Mucosa of descending colon (tissue), 3 donors: ENCODE data around the gene IL33. TPM values are rescaled to one million over a fixed set of nuclear protein-coding genes. Genes with fewer than 3 reads are reported as not detected.

ENCODE experiments used
- ATAC-seq: fragments of 200-7000 bp; cut with Tn5 transposase; one replicate; pipeline ENCODE4 v1.9.1; 2020; ENCODE audit warnings: mild to moderate bottlenecking, moderate library complexity
- DNase-seq, 3 donors: peaks; one replicate each; pipeline ENCODE4 v3.0.0-alpha.2; 2020
- H3K36me3 ChIP-seq: fragments of 200-600 bp; one replicate; pipeline ENCODE4 v1.8.0; 2021; ENCODE audit warnings: low read depth, mild to moderate bottlenecking
- H3K4me1 ChIP-seq: fragments of 200-600 bp; one replicate; pipeline ENCODE4 v1.8.0; 2021; ENCODE audit warnings: low read depth, mild to moderate bottlenecking
- H3K4me3 ChIP-seq: fragments of 200-600 bp; one replicate; pipeline ENCODE4 v1.8.0; 2021; ENCODE audit warnings: mild to moderate bottlenecking
- H3K9me3 ChIP-seq: fragments of 200-600 bp; one replicate; pipeline ENCODE4 v1.8.0; 2021; ENCODE audit warnings: mild to moderate bottlenecking
- intact Hi-C, 2 donors: fragments of 100-400 bp; cut with DNase I in 1 of 2; cut with micrococcal nuclease in 1 of 2; formaldehyde crosslinking; loops; one replicate each; pipeline versions ENCODE4 v1.11.0 to v1.11.1; 2022; cut with DNase I, micrococcal nuclease
- total RNA-seq, 3 donors: library from RNA; stranded (reverse); fragmentation: NEBNext Ultra II Directional in 2 of 3; extraction: Animal tissue kit (Norgen Biotek cat#: 25700) in 2 of 3; gene quantifications; one replicate each; pipeline versions ENCODE4 v1.2.1 to v1.2.4, GENCODE V29; 2021 to 2023
- TF ChIP-seq, protein P1 (sequence below): fragments of 200-600 bp; IDR thresholded peaks from one replicate; pipeline ENCODE4 v1.8.0; 2022; ENCODE audit warnings: antibody characterized with exemption, mild to moderate bottlenecking
- donor health status: DM: no; HTN: no; CAD: no; lungs with moderate emphysema.
- donor health status: DM: no; HTN: no; CAD: no.
- donor health status: DM: no; HTN: yes; CAD: no.

IL33 gene
- total RNA-seq, 3 donors from 2014 or later, result 7.3 to 25.1 (median 16.2) TPM

DNA sequence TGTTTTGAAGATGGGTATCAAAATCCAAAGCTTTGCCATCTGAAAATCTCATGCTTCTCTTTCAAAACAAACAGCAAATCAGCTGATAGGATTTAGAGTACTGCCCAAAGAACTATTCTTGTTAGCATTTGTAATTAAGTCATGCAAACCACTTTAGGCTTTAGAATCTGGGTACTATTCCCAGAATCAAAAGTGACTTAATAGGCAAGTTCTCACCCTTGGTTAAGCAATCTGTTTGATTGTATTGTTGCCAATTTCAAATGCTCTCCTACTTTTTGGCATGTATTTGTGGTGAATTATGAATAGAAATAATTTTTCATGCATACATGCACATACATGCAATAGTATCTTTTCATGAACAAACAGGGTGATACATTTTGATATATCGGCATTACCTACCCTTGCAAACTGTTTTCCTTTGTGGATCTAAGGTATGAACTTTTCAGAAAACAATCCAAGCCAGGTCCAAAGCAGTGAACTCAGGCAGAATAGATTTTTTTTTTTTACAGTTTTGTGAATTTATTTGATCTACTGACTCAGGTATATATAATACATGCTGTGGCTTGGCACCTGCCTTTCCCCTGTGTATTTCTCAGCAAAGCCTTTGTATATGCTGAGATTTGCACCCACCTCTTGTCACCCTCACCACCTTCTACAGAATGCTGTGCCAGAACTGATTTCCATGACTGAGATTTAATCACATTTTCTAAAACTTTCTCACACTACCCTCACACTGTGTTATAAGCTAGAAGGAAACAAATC is 9.0 kb downstream of the IL33 start:
- no peak for DNase-seq
- Histone ChIP-seq H3K4me1 (peaks cover 2% of the 10 kb centered on the region), H3K36me3 (no peaks in the 10 kb centered on the region), H3K4me3 (no peak overlapping the region), H3K9me3 (no peaks in the 10 kb centered on the region)
- ATAC-seq, result no peak
- intact Hi-C loops, result no loop called here
- TF ChIP-seq, protein P1, sequence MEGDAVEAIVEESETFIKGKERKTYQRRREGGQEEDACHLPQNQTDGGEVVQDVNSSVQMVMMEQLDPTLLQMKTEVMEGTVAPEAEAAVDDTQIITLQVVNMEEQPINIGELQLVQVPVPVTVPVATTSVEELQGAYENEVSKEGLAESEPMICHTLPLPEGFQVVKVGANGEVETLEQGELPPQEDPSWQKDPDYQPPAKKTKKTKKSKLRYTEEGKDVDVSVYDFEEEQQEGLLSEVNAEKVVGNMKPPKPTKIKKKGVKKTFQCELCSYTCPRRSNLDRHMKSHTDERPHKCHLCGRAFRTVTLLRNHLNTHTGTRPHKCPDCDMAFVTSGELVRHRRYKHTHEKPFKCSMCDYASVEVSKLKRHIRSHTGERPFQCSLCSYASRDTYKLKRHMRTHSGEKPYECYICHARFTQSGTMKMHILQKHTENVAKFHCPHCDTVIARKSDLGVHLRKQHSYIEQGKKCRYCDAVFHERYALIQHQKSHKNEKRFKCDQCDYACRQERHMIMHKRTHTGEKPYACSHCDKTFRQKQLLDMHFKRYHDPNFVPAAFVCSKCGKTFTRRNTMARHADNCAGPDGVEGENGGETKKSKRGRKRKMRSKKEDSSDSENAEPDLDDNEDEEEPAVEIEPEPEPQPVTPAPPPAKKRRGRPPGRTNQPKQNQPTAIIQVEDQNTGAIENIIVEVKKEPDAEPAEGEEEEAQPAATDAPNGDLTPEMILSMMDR, result no peak

DNA sequence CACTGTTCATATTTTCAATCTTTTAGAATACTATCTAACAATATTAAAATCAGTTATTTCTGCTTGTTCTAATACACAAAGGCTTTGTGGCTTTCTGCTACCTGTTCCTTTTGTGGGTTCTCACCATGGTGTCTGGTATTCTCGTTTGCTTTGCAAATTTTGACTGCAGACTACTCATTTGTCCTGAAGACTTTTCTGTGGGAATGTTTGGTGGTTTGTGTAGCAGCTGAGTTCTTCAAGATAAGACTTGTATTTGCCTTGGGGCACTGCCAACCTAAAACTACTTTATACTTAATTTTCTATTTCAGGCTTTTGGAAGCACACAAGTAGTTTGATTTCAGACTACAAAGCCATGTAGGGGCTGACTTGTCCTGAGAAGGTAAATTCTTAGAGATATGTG is 11.1 kb downstream of the IL33 start:
- no peak for DNase-seq
- intact Hi-C loops, result no loop called here

DNA sequence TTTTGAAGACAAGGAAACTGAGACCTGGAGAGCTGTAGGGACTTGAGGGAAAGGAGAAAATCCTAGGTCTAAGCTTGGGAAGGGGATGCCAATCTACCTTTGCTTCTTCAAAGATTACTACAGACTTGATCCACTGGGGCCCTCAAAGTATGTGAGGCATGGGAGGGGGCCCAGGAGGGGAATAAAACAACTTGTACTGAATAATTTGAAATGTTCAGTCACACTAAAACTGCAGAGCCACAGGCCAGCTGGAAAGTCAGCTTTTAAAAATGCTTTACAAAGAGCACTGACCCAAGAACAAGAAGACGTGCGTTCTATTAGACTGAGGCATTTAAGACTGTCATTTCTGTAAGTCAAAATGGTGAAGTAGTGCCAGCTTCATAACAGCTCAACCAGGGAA is 13.6 kb downstream of the IL33 start:
- Histone ChIP-seq H3K36me3 (no peaks in the 10 kb centered on the region), H3K9me3 (no peaks in the 10 kb centered on the region), H3K4me1 (peaks cover 5% of the 10 kb centered on the region), H3K4me3 (no peak overlapping the region)
- no peak for DNase-seq
- TF ChIP-seq, protein P1, result no peak
- intact Hi-C loops, result no loop called here
- no peak for ATAC-seq

More for the DNA sequence above, 11.1 kb downstream of the IL33 start:
- H3K4me1 ChIP-seq, result peaks cover 5% of the 10 kb centered on the region
- TF ChIP-seq, protein P1, result no peak
- no peaks in the 10 kb centered on the region for H3K9me3 ChIP-seq
- no peak for ATAC-seq
- no peak overlapping the region for H3K4me3 ChIP-seq
- H3K36me3 ChIP-seq, result no peaks in the 10 kb centered on the region

DNA sequence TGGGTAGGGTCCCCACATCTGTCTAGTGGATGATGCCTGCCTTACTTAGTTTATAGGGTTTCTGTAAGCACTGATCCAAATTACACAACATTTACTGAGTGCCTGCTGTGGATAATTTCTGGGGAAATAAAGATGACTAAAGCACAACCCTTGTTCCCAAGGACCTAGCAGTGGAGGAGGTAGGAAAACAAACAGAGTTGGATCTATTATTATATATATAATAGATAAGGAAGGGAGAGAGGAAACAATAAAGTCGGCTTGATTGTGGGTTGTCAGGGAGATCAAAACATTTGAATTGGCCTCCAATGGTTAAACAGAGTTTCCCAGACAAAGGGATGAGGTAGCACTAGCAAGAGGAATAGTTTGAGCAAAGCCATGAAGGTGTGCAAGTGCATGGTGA is 14.0 kb downstream of the IL33 start:
- TF ChIP-seq, protein P1, result no peak
- Histone ChIP-seq H3K4me1 (peaks cover 5% of the 10 kb centered on the region), H3K9me3 (no peaks in the 10 kb centered on the region), H3K4me3 (no peak overlapping the region), H3K36me3 (no peaks in the 10 kb centered on the region)
- intact Hi-C loops, result no loop called here
- DNase-seq, result peak in 1 of 3 donors; percentile 21
- peak; percentile 89 for ATAC-seq

DNA sequence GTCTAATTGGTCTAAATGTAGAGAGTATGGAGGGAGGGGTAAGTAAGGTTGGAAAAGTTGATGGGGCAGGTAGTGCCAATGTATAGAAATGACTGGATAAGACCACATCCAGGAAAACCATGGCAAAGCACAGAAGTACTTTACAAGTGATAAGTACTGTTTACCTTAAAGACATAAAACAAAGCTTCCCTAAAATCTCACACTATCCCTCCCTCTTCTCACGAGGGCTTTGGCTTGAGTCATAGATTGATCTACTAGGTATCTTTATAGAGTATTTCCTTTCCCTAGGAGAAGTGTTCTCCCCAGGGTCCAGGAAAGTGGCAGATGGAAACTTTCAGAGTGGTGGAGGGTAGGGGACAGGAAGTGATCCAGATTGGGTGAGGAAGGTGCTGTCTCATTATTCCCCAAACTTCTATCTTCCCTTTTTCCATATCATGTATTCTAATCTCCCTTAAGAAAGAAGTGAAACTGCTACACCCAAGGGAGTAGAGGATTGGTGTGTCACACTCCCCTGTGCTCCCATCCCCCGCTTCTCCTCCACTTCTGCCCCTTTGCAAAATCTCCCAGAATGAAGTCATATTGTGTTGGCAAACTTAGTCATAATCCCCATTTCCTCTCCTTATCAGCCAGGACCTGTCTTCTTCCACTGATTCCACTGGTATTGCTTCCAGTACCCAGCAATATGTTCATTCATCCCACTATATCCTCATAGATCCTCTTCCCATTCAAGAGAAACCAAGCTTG is 14.6 kb downstream of the IL33 start:
- TF ChIP-seq, protein P1, result no peak
- intact Hi-C loops, result no loop called here
- Histone ChIP-seq H3K9me3 (no peaks in the 10 kb centered on the region), H3K4me3 (no peak overlapping the region), H3K4me1 (peaks cover 5% of the 10 kb centered on the region), H3K36me3 (no peaks in the 10 kb centered on the region)
- peak; percentile 82 for ATAC-seq
- no peak for DNase-seq
